ENCODE results near the gene CCL22.
"Not testable (repeated sequence)": the region's sequence is repeated elsewhere in the genome, so short reads cannot be mapped to it uniquely, and the experiment has no call there.

Gene CCL22

GRCh38 chr16:57373117-57373947 is 14.7 kb downstream of the CCL22 start:
- TF ChIP-seq PAX5 (IDR thresholded peaks at IDR 0.05; ENCODE audit: insufficient read depth, low read length, severe bottlenecking) (no peak), TAF1 (IDR thresholded peaks at IDR 0.05; ENCODE audit: low read depth, low read length) (no peak), POLR2AphosphoS5 (IDR thresholded peaks at IDR 0.05; ENCODE audit: low read depth, low read length) (no peak), POLR2A (IDR thresholded peaks at IDR 0.05; ENCODE audit: low read depth, low read length) (no peak), POU2F2 (IDR thresholded peaks at IDR 0.05; ENCODE audit: low read depth, low read length) (no peak), SPI1 (IDR thresholded peaks at IDR 0.05; ENCODE audit: low read depth, low read length) (no peak)
- FAIRE-seq (peak; percentile 9), DNase-seq (ENCODE audit: insufficient read length, low spot score) (no peak)

- DNase-seq (ENCODE audit: insufficient read length, low spot score) (no peak), FAIRE-seq (no peak)
- no peak for TF ChIP-seq POLR2AphosphoS5 (IDR thresholded peaks at IDR 0.05; ENCODE audit: low read depth, low read length)
- no peak for TF ChIP-seq PAX5 (IDR thresholded peaks at IDR 0.05; ENCODE audit: insufficient read depth, low read length, severe bottlenecking)
- no peak for TF ChIP-seq POU2F2 (IDR thresholded peaks at IDR 0.05; ENCODE audit: low read depth, low read length)
- no peak for TF ChIP-seq POLR2A (IDR thresholded peaks at IDR 0.05; ENCODE audit: low read depth, low read length)
- TF ChIP-seq SPI1 (IDR thresholded peaks at IDR 0.05; ENCODE audit: low read depth, low read length): no peak
- TF ChIP-seq TAF1 (IDR thresholded peaks at IDR 0.05; ENCODE audit: low read depth, low read length): no peak
Observed at GRCh38 chr16:57374067-57374534, 15.5 kb downstream of the CCL22 start.

GRCh38 chr16:57374925-57375465 is 16.4 kb downstream of the CCL22 start:
- FAIRE-seq: not testable (repeated sequence)

GRCh38 chr16:57376313-57376818 is 17.8 kb downstream of the CCL22 start:
- no peak for FAIRE-seq
- no peak for TF ChIP-seq POLR2AphosphoS5 (IDR thresholded peaks at IDR 0.05; ENCODE audit: low read depth, low read length)
- TF ChIP-seq SPI1 (IDR thresholded peaks at IDR 0.05; ENCODE audit: low read depth, low read length): no peak
- TF ChIP-seq PAX5 (IDR thresholded peaks at IDR 0.05; ENCODE audit: insufficient read depth, low read length, severe bottlenecking): no peak
- TF ChIP-seq TAF1 (IDR thresholded peaks at IDR 0.05; ENCODE audit: low read depth, low read length): no peak

More at GRCh38 chr16:57374925-57375465, 16.4 kb downstream of the CCL22 start:
- not testable (repeated sequence) for DNase-seq (ENCODE audit: insufficient read length, low spot score)

GRCh38 chr16:57377080-57377841 is 18.7 kb downstream of the CCL22 start:
- TF ChIP-seq TAF1 (IDR thresholded peaks at IDR 0.05; ENCODE audit: low read depth, low read length): no peak
- no peak for TF ChIP-seq POLR2A (IDR thresholded peaks at IDR 0.05; ENCODE audit: low read depth, low read length)
- peak; percentile 97 for TF ChIP-seq POU2F2 (IDR thresholded peaks at IDR 0.05; ENCODE audit: low read depth, low read length)
- TF ChIP-seq PAX5 (IDR thresholded peaks at IDR 0.05; ENCODE audit: insufficient read depth, low read length, severe bottlenecking): peak; percentile 76
- peak; percentile 48; the same call in 1 of the 2 replicates for TF ChIP-seq SPI1 (IDR thresholded peaks at IDR 0.05; ENCODE audit: low read depth, low read length)
- DNase-seq (ENCODE audit: insufficient read length, low spot score): peak; percentile 75
- peak; percentile 93 for FAIRE-seq

More at GRCh38 chr16:57376313-57376818, 17.8 kb downstream of the CCL22 start:
- no peak for DNase-seq (ENCODE audit: insufficient read length, low spot score)

GRCh38 chr16:57379579-57379978 is 21.0 kb downstream of the CCL22 start:
- no peak for DNase-seq (ENCODE audit: insufficient read length, low spot score)
- no peak for TF ChIP-seq POLR2A (IDR thresholded peaks at IDR 0.05; ENCODE audit: low read depth, low read length)
- no peak for TF ChIP-seq PAX5 (IDR thresholded peaks at IDR 0.05; ENCODE audit: insufficient read depth, low read length, severe bottlenecking)
- no peak for TF ChIP-seq POLR2AphosphoS5 (IDR thresholded peaks at IDR 0.05; ENCODE audit: low read depth, low read length)
- TF ChIP-seq SPI1 (IDR thresholded peaks at IDR 0.05; ENCODE audit: low read depth, low read length): no peak
- TF ChIP-seq POU2F2 (IDR thresholded peaks at IDR 0.05; ENCODE audit: low read depth, low read length): no peak
- TF ChIP-seq TAF1 (IDR thresholded peaks at IDR 0.05; ENCODE audit: low read depth, low read length): no peak
- no peak for FAIRE-seq

- TF ChIP-seq SPI1 (IDR thresholded peaks at IDR 0.05; ENCODE audit: low read depth, low read length): peak; percentile 53
- no peak for TF ChIP-seq POU2F2 (IDR thresholded peaks at IDR 0.05; ENCODE audit: low read depth, low read length)
- FAIRE-seq (peak; percentile 88), DNase-seq (ENCODE audit: insufficient read length, low spot score) (no peak)
Observed at GRCh38 chr16:57380671-57381462, 22.3 kb downstream of the CCL22 start.

- DNase-seq (ENCODE audit: insufficient read length, low spot score) (no peak), FAIRE-seq (no peak)
- TF ChIP-seq POLR2AphosphoS5 (IDR thresholded peaks at IDR 0.05; ENCODE audit: low read depth, low read length): no peak
Observed at GRCh38 chr16:57381791-57382534, 23.4 kb downstream of the CCL22 start.

All from GM12891 (cell line).